HEK293 (cell line): Measurements from ENCODE around the gene DLX6.
A peak's percentile ranks its signal among the peaks of the same experiment; 100 is the strongest.

ENCODE experiments used
- CTCF ChIA-PET: fragments of 350-600 bp; formaldehyde crosslinking; extraction: SDS; loops from one replicate; lab custom pipeline; 2021; ENCODE audit warnings: antibody characterized with exemption; lab: Yijun Ruan, JAX
- POLR2A ChIA-PET: fragments of 300-600 bp; formaldehyde crosslinking; extraction: SDS; loops from one replicate; lab custom pipeline; 2020; ENCODE audit warnings: antibody characterized with exemption, inconsistent platforms; lab: Yijun Ruan, JAX
- H3K27ac ChIP-seq: fragments of 200-500 bp; sonication (Bioruptor generic); 2 replicates; pipeline ENCODE4 v1.5.1; 2014; ENCODE audit warnings: low read depth, low read length, control low read depth, inconsistent platforms; ENCODE audit errors: extremely low read depth
- H3K36me3 ChIP-seq, 2 experiments: fragments of 200-500 bp in 1 of 2; sonication (Bioruptor generic) in 1 of 2; 1 replicate in 1 of 2; 2 replicates in 1 of 2; pipeline ENCODE4 v1.5.1; 2014 to 2017; ENCODE audit warnings: inconsistent platforms in 2 of 2, low read length in 2 of 2; ENCODE audit not compliant: control insufficient read depth in 2 of 2, insufficient read depth in 1 of 2
- H3K4me1 ChIP-seq: fragments of 200-500 bp; sonication (Bioruptor generic); 2 replicates; pipeline ENCODE4 v1.5.1; 2014; ENCODE audit warnings: mild to moderate bottlenecking, low read length, inconsistent platforms; ENCODE audit not compliant: control insufficient read depth, insufficient read depth
- H3K4me3 ChIP-seq: 2 replicates; pipeline ENCODE4 v1.5.1; 2011; ENCODE audit warnings: low read depth, mild to moderate bottlenecking, control low read depth, low read length, moderate library complexity
- H3K9me3 ChIP-seq: fragments of 200-500 bp; sonication (Bioruptor generic); 2 replicates; pipeline ENCODE4 v1.5.1; 2014; ENCODE audit warnings: low read depth, low read length, inconsistent platforms; ENCODE audit not compliant: control insufficient read depth, insufficient read depth
- AEBP2 ChIP-seq: fragments of 450-650 bp; formaldehyde crosslinking; IDR thresholded peaks from 2 replicates; pipeline ENCODE4 v1.5.1; 2016; ENCODE audit warnings: missing biosample characterization, missing genetic modification characterization, borderline replicate concordance
- BCL11A ChIP-seq: fragments of 450-650 bp; formaldehyde crosslinking; IDR thresholded peaks from 2 replicates; pipeline ENCODE4 v1.5.1; 2016; ENCODE audit warnings: low read depth, missing biosample characterization, missing genetic modification characterization
- EGR2 ChIP-seq: fragments of 450-650 bp; formaldehyde crosslinking; IDR thresholded peaks from 2 replicates; pipeline ENCODE4 v1.5.1; 2016; ENCODE audit warnings: low read depth, missing biosample characterization, missing genetic modification characterization
- FEZF1 ChIP-seq: fragments of 450-650 bp; formaldehyde crosslinking; IDR thresholded peaks from 2 replicates; pipeline ENCODE4 v1.5.1; 2016; ENCODE audit warnings: missing biosample characterization, missing genetic modification characterization
- GLIS1 ChIP-seq: fragments of 450-650 bp; formaldehyde crosslinking; IDR thresholded peaks from 2 replicates; pipeline ENCODE4 v1.5.1; 2016; ENCODE audit warnings: missing biosample characterization, missing genetic modification characterization
- KLF8 ChIP-seq: fragments of 450-650 bp; formaldehyde crosslinking; IDR thresholded peaks from 2 replicates; pipeline ENCODE4 v1.5.1; 2016; ENCODE audit warnings: missing biosample characterization, missing genetic modification characterization
- SP7 ChIP-seq: fragments of 450-650 bp; formaldehyde crosslinking; IDR thresholded peaks from 2 replicates; pipeline ENCODE4 v1.5.1; 2016; ENCODE audit warnings: missing biosample characterization, missing genetic modification characterization
- ZBTB20 ChIP-seq: fragments of 450-650 bp; formaldehyde crosslinking; IDR thresholded peaks from 2 replicates; pipeline ENCODE4 v1.5.1; 2016; ENCODE audit warnings: missing biosample characterization, missing genetic modification characterization
- ZBTB21 ChIP-seq: fragments of 450-650 bp; formaldehyde crosslinking; IDR thresholded peaks from 2 replicates; pipeline ENCODE4 v1.5.1; 2017; ENCODE audit warnings: missing biosample characterization, missing genetic modification characterization
- ZBTB48 ChIP-seq: fragments of 450-650 bp; formaldehyde crosslinking; IDR thresholded peaks from 2 replicates; pipeline ENCODE4 v1.5.1; 2016; ENCODE audit warnings: missing biosample characterization, missing genetic modification characterization
- ZFP41 ChIP-seq: fragments of 450-650 bp; formaldehyde crosslinking; IDR thresholded peaks from 2 replicates; pipeline ENCODE4 v1.5.1; 2016; ENCODE audit warnings: missing biosample characterization, missing genetic modification characterization, borderline replicate concordance
- ZIC2 ChIP-seq: fragments of 450-650 bp; formaldehyde crosslinking; IDR thresholded peaks from 2 replicates; pipeline ENCODE4 v1.5.1; 2016; ENCODE audit warnings: missing biosample characterization, missing genetic modification characterization
- ZNF157 ChIP-seq: fragments of 450-650 bp; formaldehyde crosslinking; IDR thresholded peaks from 2 replicates; pipeline ENCODE4 v1.5.1; 2016; ENCODE audit warnings: missing biosample characterization, missing genetic modification characterization
- ZNF174 ChIP-seq: fragments of 450-650 bp; formaldehyde crosslinking; IDR thresholded peaks from 2 replicates; pipeline ENCODE4 v1.5.0; 2017; ENCODE audit warnings: missing biosample characterization, mild to moderate bottlenecking, missing genetic modification characterization
- ZNF18 ChIP-seq: fragments of 450-650 bp; formaldehyde crosslinking; IDR thresholded peaks from 2 replicates; pipeline ENCODE4 v1.5.1; 2016; ENCODE audit warnings: missing biosample characterization, missing genetic modification characterization
- ZNF292 ChIP-seq: fragments of 450-650 bp; formaldehyde crosslinking; IDR thresholded peaks from 2 replicates; pipeline ENCODE4 v1.5.1; 2016; ENCODE audit warnings: low read depth, missing biosample characterization, missing genetic modification characterization, borderline replicate concordance
- ZNF341 ChIP-seq: fragments of 450-650 bp; formaldehyde crosslinking; IDR thresholded peaks from 2 replicates; pipeline ENCODE4; 2016; ENCODE audit warnings: low read depth, missing biosample characterization, missing genetic modification characterization
- ZNF354C ChIP-seq: fragments of 450-650 bp; formaldehyde crosslinking; IDR thresholded peaks from 2 replicates; pipeline ENCODE4 v1.5.1; 2016; ENCODE audit warnings: missing biosample characterization, missing genetic modification characterization, low read depth, borderline replicate concordance
- ZNF37A ChIP-seq: fragments of 450-650 bp; IDR thresholded peaks from 2 replicates; pipeline ENCODE4 v1.5.1; 2018; ENCODE audit warnings: missing biosample characterization, missing genetic modification characterization
- ZNF530 ChIP-seq: fragments of 450-650 bp; formaldehyde crosslinking; IDR thresholded peaks from 2 replicates; pipeline ENCODE4 v1.5.1; 2016; ENCODE audit warnings: low read depth, missing biosample characterization, missing genetic modification characterization
- ZNF560 ChIP-seq: fragments of 450-650 bp; formaldehyde crosslinking; IDR thresholded peaks from 2 replicates; pipeline ENCODE4 v1.5.1; 2017; ENCODE audit warnings: missing biosample characterization, missing genetic modification characterization, borderline replicate concordance
- ZNF596 ChIP-seq: fragments of 450-650 bp; IDR thresholded peaks from 2 replicates; pipeline ENCODE4 v1.5.0; 2018; ENCODE audit warnings: missing biosample characterization, mild to moderate bottlenecking, missing genetic modification characterization, moderate library complexity
- ZNF600 ChIP-seq: fragments of 450-650 bp; formaldehyde crosslinking; IDR thresholded peaks from 2 replicates; pipeline ENCODE4 v1.5.1; 2016; ENCODE audit warnings: missing biosample characterization, missing genetic modification characterization
- ZNF707 ChIP-seq: fragments of 450-650 bp; formaldehyde crosslinking; IDR thresholded peaks from 2 replicates; pipeline ENCODE4 v1.5.1; 2016; ENCODE audit warnings: missing biosample characterization, missing genetic modification characterization
- ZNF776 ChIP-seq: fragments of 450-650 bp; formaldehyde crosslinking; IDR thresholded peaks from 2 replicates; pipeline ENCODE4 v1.5.0; 2017; ENCODE audit warnings: missing biosample characterization, missing genetic modification characterization, borderline replicate concordance
- ZNF830 ChIP-seq: fragments of 450-650 bp; IDR thresholded peaks from 2 replicates; pipeline ENCODE4 v1.5.0; 2018; ENCODE audit warnings: missing biosample characterization, missing genetic modification characterization, low read depth, mild to moderate bottlenecking, moderate library complexity

The DLX6 gene

DNA sequence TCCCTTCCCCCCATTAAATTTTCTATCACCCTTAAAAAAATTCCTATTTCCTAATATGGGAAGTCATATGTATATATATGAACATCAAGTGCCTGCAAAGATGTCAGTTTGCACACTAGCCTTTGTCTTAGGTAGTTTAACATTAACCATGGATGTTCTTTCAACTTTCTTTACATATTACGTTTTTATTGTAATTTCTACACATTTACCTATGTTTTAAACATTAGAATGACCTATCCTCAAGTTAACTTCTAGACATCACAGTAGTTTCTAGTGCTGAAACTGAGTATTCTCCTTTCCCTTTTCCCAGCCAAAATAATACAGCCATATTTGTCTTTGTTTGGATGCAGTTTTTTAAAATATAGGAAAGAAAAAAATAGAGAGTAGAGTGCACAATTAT lies 5.8 kb downstream of the DLX6 start (continued):
- no peak for TF ChIP-seq ZNF18 (tag by site-specific recombination)
- no peak for TF ChIP-seq ZNF596 (tag by site-specific recombination)
- TF ChIP-seq GLIS1 (tag by site-specific recombination): no peak
- no peak for TF ChIP-seq ZNF354C

DNA sequence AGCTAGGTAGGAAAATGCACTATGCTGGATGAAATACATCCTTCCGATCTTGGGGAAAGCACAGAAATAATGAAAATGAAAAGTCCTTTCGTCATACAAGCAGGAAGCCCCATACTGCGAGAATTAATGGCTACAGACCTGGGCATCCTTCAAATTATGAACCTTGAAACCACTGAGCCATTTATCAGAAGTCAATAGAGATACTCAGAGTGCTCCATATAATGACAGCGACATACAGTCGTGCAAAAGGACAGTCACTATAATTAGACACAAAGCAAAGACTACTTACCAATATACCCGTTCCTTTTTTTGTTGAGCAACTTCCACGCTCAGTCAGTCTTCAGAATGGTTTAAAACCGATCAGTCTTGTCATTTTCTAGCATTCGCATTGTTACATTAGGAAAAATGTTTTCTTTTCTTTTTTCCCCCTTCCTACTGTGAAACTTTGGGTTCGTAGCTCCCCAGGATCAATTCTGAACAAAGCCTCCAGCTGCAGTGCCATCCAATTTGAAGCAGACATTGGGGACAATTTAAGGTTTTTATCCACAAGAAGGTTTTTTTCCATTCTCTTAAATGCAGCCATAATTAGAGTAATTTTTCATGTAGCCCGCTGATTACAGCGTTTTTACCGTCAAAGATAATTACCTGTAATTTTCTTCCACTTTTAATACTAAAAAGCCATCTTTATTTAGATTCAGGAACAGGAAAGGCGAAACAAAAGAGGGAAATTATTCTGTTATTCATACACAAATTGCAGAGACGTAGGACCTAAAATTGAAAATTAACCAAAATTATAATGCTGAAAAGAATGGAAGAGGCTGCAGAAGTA lies 6.4 kb downstream of the DLX6 start:
- CTCF ChIA-PET: interaction anchor here (0.6 kb wide), 1 partner anchor 113 kb away, joined by 6 read pairs; no protein-coding TSS in a partner anchor

GRCh38 chr7:97012365-97013133 lies 7.2 kb downstream of the DLX6 start:
- H3K4me3 ChIP-seq: no peak overlapping the region
- ChIA-PET POLR2A (no interaction called here), CTCF (interaction anchor here (0.6 to 2.6 kb wide), 3 partner anchors 15 to 918 kb away, joined by 3 to 6 read pairs (median 5); no protein-coding TSS in a partner anchor)
- H3K36me3 ChIP-seq: peaks cover 15 to 24% of the 10 kb centered on the region in 2 experiments
- no peak overlapping the region for H3K27ac ChIP-seq
- no peak for TF ChIP-seq ZNF530
- no peak for TF ChIP-seq ZBTB21
- 0 out of 2 replicates have a peak, but pooled peaks have one; percentile 10 for TF ChIP-seq EGR2
- no peak for TF ChIP-seq ZFP41
- no peak for TF ChIP-seq AEBP2 (tag by site-specific recombination)
- no peak for TF ChIP-seq KLF8 (tag by site-specific recombination)
- no peak for TF ChIP-seq ZNF157 (tag by site-specific recombination)
- H3K4me1 ChIP-seq: peaks cover 8% of the 10 kb centered on the region
- H3K9me3 ChIP-seq: no peaks in the 10 kb centered on the region

More for the DNA sequence above, 6.4 kb downstream of the DLX6 start:
- H3K4me1 ChIP-seq: peaks cover 8% of the 10 kb centered on the region
- TF ChIP-seq FEZF1 (tag by site-specific recombination): no peak
- TF ChIP-seq ZNF830 (tag by site-specific recombination): no peak
- no peak for TF ChIP-seq ZNF174 (tag by site-specific recombination)
- no peak for TF ChIP-seq ZNF707 (tag by site-specific recombination)
- TF ChIP-seq ZNF600 (tag by site-specific recombination): no peak
- no peak for TF ChIP-seq ZNF292 (tag by site-specific recombination)
- no peak for TF ChIP-seq ZNF560
- no peak for TF ChIP-seq ZBTB20 (tag by site-specific recombination)
- TF ChIP-seq ZNF37A (tag by site-specific recombination): no peak
- no peak for TF ChIP-seq ZIC2
- TF ChIP-seq BCL11A: no peak
- no peak for TF ChIP-seq SP7 (tag by site-specific recombination)
- TF ChIP-seq ZBTB48 (tag by site-specific recombination): no peak
- no peak for TF ChIP-seq ZNF776 (tag by site-specific recombination)
- no peak for TF ChIP-seq ZNF341 (tag by site-specific recombination)
- H3K9me3 ChIP-seq: no peaks in the 10 kb centered on the region
- no peak overlapping the region for H3K27ac ChIP-seq
- H3K4me3 ChIP-seq: no peak overlapping the region
- H3K36me3 ChIP-seq: peaks cover 15 to 24% of the 10 kb centered on the region in 2 experiments
- POLR2A ChIA-PET: no interaction called here
